Osteocyte (in vitro differentiated cells): Measurements from ENCODE around the gene EPOP. TPM values are rescaled to one million over a fixed set of nuclear protein-coding genes. Genes with fewer than 3 reads are reported as not detected.

Experiments used
- DNase-seq: peaks from one replicate; pipeline ENCODE4 v3.0.0; 2021; ENCODE audit warnings: mixed read lengths; ENCODE audit not compliant: unreplicated experiment; ENCODE audit errors: extremely low spot score
- H3K27ac Mint-ChIP-seq: one replicate; pipeline ENCODE4 v1.8.0; 2021; ENCODE audit warnings: mild to moderate bottlenecking, mixed read lengths; ENCODE audit not compliant: unreplicated experiment
- H3K27me3 Mint-ChIP-seq: one replicate; pipeline ENCODE4 v1.8.0; 2021; ENCODE audit warnings: mixed read lengths; ENCODE audit not compliant: unreplicated experiment
- H3K36me3 Mint-ChIP-seq: one replicate; pipeline ENCODE4 v1.8.0; 2021; ENCODE audit warnings: mixed read lengths; ENCODE audit not compliant: unreplicated experiment
- H3K4me1 Mint-ChIP-seq: one replicate; pipeline ENCODE4 v1.8.0; 2021; ENCODE audit warnings: mixed read lengths; ENCODE audit not compliant: unreplicated experiment
- H3K4me3 Mint-ChIP-seq: one replicate; pipeline ENCODE4 v1.8.0; 2021; ENCODE audit warnings: mild to moderate bottlenecking, moderate library complexity, mixed read lengths; ENCODE audit not compliant: unreplicated experiment
- H3K9me3 Mint-ChIP-seq: one replicate; pipeline ENCODE4 v1.8.0; 2021; ENCODE audit warnings: mixed read lengths; ENCODE audit not compliant: unreplicated experiment
- total RNA-seq: library from RNA; stranded (reverse); gene quantifications from 2 replicates; pipeline ENCODE4 v1.2.1, GENCODE V29; 2021
- TF ChIP-seq, protein P1 (sequence below): fragments of 200-600 bp; sonication (generic); IDR thresholded peaks from 2 replicates; pipeline ENCODE4 v1.5.0; 2021; ENCODE audit warnings: antibody characterized with exemption, mild to moderate bottlenecking, moderate library complexity

EPOP gene
- total RNA-seq, 1 donor from 2014 or later, result 1.0 TPM

DNA sequence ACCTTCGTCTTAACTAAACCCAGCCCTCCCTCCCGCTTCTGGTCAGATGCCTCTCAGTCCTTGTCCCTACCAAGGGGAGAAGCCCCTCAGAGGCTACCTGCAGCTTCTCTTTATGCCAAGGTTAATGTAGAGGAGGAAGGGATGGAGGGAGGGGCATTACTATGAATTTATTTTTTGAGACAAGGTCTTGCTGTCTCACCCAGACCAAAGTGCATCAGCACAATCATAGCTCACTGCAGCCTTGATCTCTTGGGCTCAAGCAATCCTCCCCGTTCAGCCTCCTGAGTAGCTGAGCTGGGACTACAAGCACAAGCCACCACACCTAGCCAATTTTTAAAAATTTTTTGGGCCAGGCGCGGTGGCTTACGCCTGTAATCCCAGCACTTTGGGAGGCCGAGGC is 15.3 kb downstream of the EPOP start:
- no peak for DNase-seq
- no peaks in the 10 kb centered on the region for H3K36me3 Mint-ChIP-seq
- no peak overlapping the region for H3K4me3 Mint-ChIP-seq
- H3K4me1 Mint-ChIP-seq, result peaks cover 16% of the 10 kb centered on the region
- H3K27ac Mint-ChIP-seq, result no peak overlapping the region
- TF ChIP-seq, protein P1, sequence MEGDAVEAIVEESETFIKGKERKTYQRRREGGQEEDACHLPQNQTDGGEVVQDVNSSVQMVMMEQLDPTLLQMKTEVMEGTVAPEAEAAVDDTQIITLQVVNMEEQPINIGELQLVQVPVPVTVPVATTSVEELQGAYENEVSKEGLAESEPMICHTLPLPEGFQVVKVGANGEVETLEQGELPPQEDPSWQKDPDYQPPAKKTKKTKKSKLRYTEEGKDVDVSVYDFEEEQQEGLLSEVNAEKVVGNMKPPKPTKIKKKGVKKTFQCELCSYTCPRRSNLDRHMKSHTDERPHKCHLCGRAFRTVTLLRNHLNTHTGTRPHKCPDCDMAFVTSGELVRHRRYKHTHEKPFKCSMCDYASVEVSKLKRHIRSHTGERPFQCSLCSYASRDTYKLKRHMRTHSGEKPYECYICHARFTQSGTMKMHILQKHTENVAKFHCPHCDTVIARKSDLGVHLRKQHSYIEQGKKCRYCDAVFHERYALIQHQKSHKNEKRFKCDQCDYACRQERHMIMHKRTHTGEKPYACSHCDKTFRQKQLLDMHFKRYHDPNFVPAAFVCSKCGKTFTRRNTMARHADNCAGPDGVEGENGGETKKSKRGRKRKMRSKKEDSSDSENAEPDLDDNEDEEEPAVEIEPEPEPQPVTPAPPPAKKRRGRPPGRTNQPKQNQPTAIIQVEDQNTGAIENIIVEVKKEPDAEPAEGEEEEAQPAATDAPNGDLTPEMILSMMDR, result no peak
- H3K27me3 Mint-ChIP-seq, result peaks cover 22% of the 10 kb centered on the region
- no peaks in the 10 kb centered on the region for H3K9me3 Mint-ChIP-seq

- no peak for DNase-seq
- H3K27ac Mint-ChIP-seq, result no peak overlapping the region
- H3K4me3 Mint-ChIP-seq, result no peak overlapping the region
- no peaks in the 10 kb centered on the region for H3K36me3 Mint-ChIP-seq
- no peaks in the 10 kb centered on the region for H3K9me3 Mint-ChIP-seq
- peaks cover 27% of the 10 kb centered on the region for H3K27me3 Mint-ChIP-seq
- peaks cover 16% of the 10 kb centered on the region for H3K4me1 Mint-ChIP-seq
- TF ChIP-seq, protein P1, result no peak
These were observed 15.9 kb downstream of the EPOP start for GRCh38 chr17:38658741-38659345.

- DNase-seq, result no peak
- Mint-ChIP-seq H3K27me3 (peaks cover 35% of the 10 kb centered on the region), H3K9me3 (no peaks in the 10 kb centered on the region), H3K36me3 (no peaks in the 10 kb centered on the region), H3K27ac (no peak overlapping the region), H3K4me3 (no peak overlapping the region), H3K4me1 (peaks cover 16% of the 10 kb centered on the region)
- TF ChIP-seq, protein P1, result no peak
These were observed 16.7 kb downstream of the EPOP start for GRCh38 chr17:38657824-38658740.

DNA sequence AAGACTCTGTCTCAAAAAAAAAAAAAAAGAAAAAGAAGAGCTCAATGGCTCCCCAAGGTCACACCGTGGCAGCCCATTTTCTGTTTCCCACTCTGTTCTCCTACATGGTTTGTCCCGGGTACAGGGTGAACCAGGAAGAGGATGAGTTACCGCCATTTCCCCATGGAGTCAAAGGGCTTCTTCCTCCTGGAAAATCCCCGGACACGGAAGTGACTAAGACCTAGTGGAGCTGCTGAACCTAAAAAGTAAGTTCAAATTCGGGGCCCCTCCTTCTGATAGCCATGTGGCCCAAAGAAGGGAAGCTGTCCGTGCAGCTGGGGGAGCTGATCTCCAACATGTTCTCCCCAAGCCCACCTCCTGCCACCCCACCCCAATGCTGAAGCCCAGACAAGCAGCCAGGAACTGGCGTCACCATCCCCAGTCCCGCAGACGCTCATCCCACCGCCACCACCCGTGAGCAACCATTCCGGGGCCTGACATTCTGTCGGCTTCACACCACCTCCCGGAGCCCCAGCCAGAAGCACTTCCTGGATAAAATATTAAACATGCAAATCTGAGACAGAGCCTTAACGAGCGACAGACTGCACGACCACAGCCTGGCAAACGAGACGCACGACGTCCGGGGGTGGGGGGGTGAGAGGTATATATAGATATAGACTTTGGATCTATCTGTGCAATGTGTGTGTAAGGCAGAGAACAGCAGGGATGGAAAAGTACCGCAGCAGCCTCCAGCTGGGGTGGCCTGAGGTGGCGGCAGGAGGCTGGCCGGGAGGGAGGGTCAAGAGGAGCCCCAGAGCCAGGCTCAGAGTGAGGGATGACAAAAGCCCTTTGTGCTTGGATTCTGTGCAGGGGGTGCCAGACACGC is 17.6 kb downstream of the EPOP start:
- Mint-ChIP-seq H3K27ac (no peak overlapping the region), H3K9me3 (no peaks in the 10 kb centered on the region), H3K27me3 (peaks cover 35% of the 10 kb centered on the region), H3K4me3 (no peak overlapping the region), H3K4me1 (peaks cover 16% of the 10 kb centered on the region), H3K36me3 (no peaks in the 10 kb centered on the region)
- TF ChIP-seq, protein P1, result no peak
- no peak for DNase-seq
